ENCODE measurements around the gene DNAJB1. TPM values are rescaled to one million over a fixed set of nuclear protein-coding genes. Genes with fewer than 3 reads are reported as not detected.
"Not testable (repeated sequence)": the region's sequence is repeated elsewhere in the genome, so short reads cannot be mapped to it uniquely, and the experiment has no call there.

DNAJB1 gene
- polyA plus RNA-seq, 3 donors from 2014 or later, result 116 to 164 (median 120) TPM

- peaks cover 2 to 4% (median 3%) of the 10 kb centered on the region in 3 donors for H3K27me3 Mint-ChIP-seq (ENCODE audit: low read depth in 3 of 3)
- no peaks in the 10 kb centered on the region for H3K9me3 Mint-ChIP-seq
- H3K36me3 Mint-ChIP-seq, result peaks cover 7 to 11% (median 11%) of the 10 kb centered on the region in 3 donors
- no peak for DNase-seq
- no peak overlapping the region for H3K4me3 Mint-ChIP-seq
- peaks cover 14 to 26% of the 10 kb centered on the region in 2 donors for H3K4me1 Mint-ChIP-seq
- no peak overlapping the region for H3K27ac Mint-ChIP-seq
These were observed 7.6 kb downstream of the DNAJB1 start for GRCh38 chr19:14510311-14511228.

GRCh38 chr19:14507704-14508542, 10.3 kb downstream of the DNAJB1 start:
- no peaks in the 10 kb centered on the region for H3K36me3 Mint-ChIP-seq
- H3K9me3 Mint-ChIP-seq, result no peaks in the 10 kb centered on the region
- peak overlapping the region in 1 of 6 donors; percentile 72 for H3K27ac Mint-ChIP-seq
- DNase-seq, result no peak
- peaks cover 6 to 18% of the 10 kb centered on the region in 2 donors for H3K4me1 Mint-ChIP-seq
- peaks cover 0 to 11% (median 3%) of the 10 kb centered on the region in 3 donors for H3K27me3 Mint-ChIP-seq (ENCODE audit: low read depth in 3 of 3)
- peak overlapping the region in 1 of 5 donors; percentile 15 for H3K4me3 Mint-ChIP-seq

GRCh38 chr19:14505488-14506239, 12.5 kb downstream of the DNAJB1 start:
- H3K27ac Mint-ChIP-seq, result peak overlapping the region in 2 of 6 donors; percentile 71
- no peaks in the 10 kb centered on the region for H3K9me3 Mint-ChIP-seq
- peak; percentile 64 to 72 (median 66) for DNase-seq
- H3K4me1 Mint-ChIP-seq, result peaks cover 6 to 18% of the 10 kb centered on the region in 2 donors
- no peaks in the 10 kb centered on the region for H3K36me3 Mint-ChIP-seq
- H3K4me3 Mint-ChIP-seq, result peak overlapping the region in 2 of 5 donors; percentile 18 to 34
- peaks cover 0 to 11% (median 3%) of the 10 kb centered on the region in 3 donors for H3K27me3 Mint-ChIP-seq (ENCODE audit: low read depth in 3 of 3)

- peaks cover 6 to 18% of the 10 kb centered on the region in 2 donors for H3K4me1 Mint-ChIP-seq
These were observed 13.6 kb downstream of the DNAJB1 start for GRCh38 chr19:14504575-14504974.

GRCh38 chr19:14503285-14503684, 14.9 kb downstream of the DNAJB1 start:
- no peaks in the 10 kb centered on the region for H3K36me3 Mint-ChIP-seq
- no peak overlapping the region for H3K27ac Mint-ChIP-seq
- peaks cover 0 to 11% (median 3%) of the 10 kb centered on the region in 3 donors for H3K27me3 Mint-ChIP-seq (ENCODE audit: low read depth in 3 of 3)
- H3K4me3 Mint-ChIP-seq, result no peak overlapping the region
- peaks cover 6 to 18% of the 10 kb centered on the region in 2 donors for H3K4me1 Mint-ChIP-seq
- H3K9me3 Mint-ChIP-seq, result no peaks in the 10 kb centered on the region
- no peak for DNase-seq

More at GRCh38 chr19:14504575-14504974, 13.6 kb downstream of the DNAJB1 start:
- DNase-seq, H3K27ac Mint-ChIP-seq, H3K36me3 Mint-ChIP-seq, H3K9me3 Mint-ChIP-seq, H3K4me3 Mint-ChIP-seq: not testable (repeated sequence)
- peaks cover 0 to 11% (median 3%) of the 10 kb centered on the region in 3 donors for H3K27me3 Mint-ChIP-seq (ENCODE audit: low read depth in 3 of 3)

- Mint-ChIP-seq H3K27ac (no peak overlapping the region), H3K4me1 (peaks cover 6 to 16% of the 10 kb centered on the region in 2 donors), H3K36me3 (no peaks in the 10 kb centered on the region), H3K9me3 (no peaks in the 10 kb centered on the region), H3K27me3 (ENCODE audit: low read depth in 3 of 3) (peaks cover 0 to 11% (median 3%) of the 10 kb centered on the region in 3 donors), H3K4me3 (no peak overlapping the region)
- DNase-seq, result no peak
These were observed 15.7 kb downstream of the DNAJB1 start for GRCh38 chr19:14502334-14503092.

GRCh38 chr19:14497228-14497921, 20.8 kb downstream of the DNAJB1 start:
- Mint-ChIP-seq H3K36me3 (no peaks in the 10 kb centered on the region), H3K9me3 (no peaks in the 10 kb centered on the region), H3K27ac (peak overlapping the region in 3 of 6 donors; percentile 24 to 90 (median 65)), H3K4me1 (peaks cover 24 to 25% of the 10 kb centered on the region in 2 donors), H3K27me3 (ENCODE audit: low read depth in 3 of 3) (peaks cover 0 to 4% (median 0%) of the 10 kb centered on the region in 3 donors), H3K4me3 (peak overlapping the region in 4 of 5 donors; percentile 71 to 85 (median 82))
- DNase-seq, result no peak

GRCh38 chr19:14496834-14497227, 21.4 kb downstream of the DNAJB1 start:
- Mint-ChIP-seq H3K27me3 (ENCODE audit: low read depth in 3 of 3) (peaks cover 0 to 4% (median 0%) of the 10 kb centered on the region in 3 donors), H3K4me3 (peak overlapping the region; percentile 71 to 85 (median 81)), H3K36me3 (no peaks in the 10 kb centered on the region), H3K27ac (peak overlapping the region; percentile 65 to 90 (median 82)), H3K4me1 (peaks cover 24 to 25% of the 10 kb centered on the region in 2 donors), H3K9me3 (no peaks in the 10 kb centered on the region)
- DNase-seq, result no peak

- peaks cover 0 to 4% (median 3%) of the 10 kb centered on the region in 3 donors for H3K36me3 Mint-ChIP-seq
- peak; percentile 84 to 87 (median 86) for DNase-seq
- H3K27ac Mint-ChIP-seq, result peak within 1 kb of the TSS; percentile 65 to 91 (median 86)
- no peaks in the 10 kb centered on the region for H3K9me3 Mint-ChIP-seq
- peaks cover 24 to 25% of the 10 kb centered on the region in 2 donors for H3K4me1 Mint-ChIP-seq
- H3K4me3 Mint-ChIP-seq, result peak within 1 kb of the TSS; percentile 81 to 85 (median 83)
- H3K27me3 Mint-ChIP-seq (ENCODE audit: low read depth in 3 of 3), result peaks cover 0 to 4% (median 0%) of the 10 kb centered on the region in 3 donors
These were observed 22.0 kb downstream of the DNAJB1 start, which contains the start of gene GIPC1 for GRCh38 chr19:14496029-14496833. TSS of gene GIPC1 (minus strand) at chr19:14496127. CDS start at chr19:14482976, 13,151 bp downstream.

GRCh38 chr19:14495672-14496028, 22.5 kb downstream of the DNAJB1 start:
- Mint-ChIP-seq H3K9me3 (no peaks in the 10 kb centered on the region), H3K27ac (peak overlapping the region in 5 of 6 donors; percentile 63 to 91 (median 83))

More at GRCh38 chr19:14495672-14496028, 22.5 kb downstream of the DNAJB1 start:
- peaks cover 24 to 25% of the 10 kb centered on the region in 2 donors for H3K4me1 Mint-ChIP-seq
- H3K27me3 Mint-ChIP-seq (ENCODE audit: low read depth in 3 of 3), result peaks cover 0 to 4% (median 0%) of the 10 kb centered on the region in 3 donors
- DNase-seq, result no peak
- peaks cover 0 to 4% (median 3%) of the 10 kb centered on the region in 3 donors for H3K36me3 Mint-ChIP-seq
- peak overlapping the region; percentile 81 to 85 (median 83) for H3K4me3 Mint-ChIP-seq
